NCI-H146 treated with DMSO at 0.1 percent for 48 hours (cell line): ENCODE measurements around the gene NHLRC4.
"Not testable (repeated sequence)": the region's sequence is repeated elsewhere in the genome, so short reads cannot be mapped to it uniquely, and the experiment has no call there.

Source experiments
- DNase-seq: peaks from one replicate; lab custom pipeline; 2025; ENCODE audit not compliant: unreplicated experiment; lab: John Stamatoyannopoulos, UW

NHLRC4 gene

GRCh38 chr16:596736-597060, 29.9 kb downstream of the NHLRC4 start:
- DNase-seq = no peak

- DNase-seq = not testable (repeated sequence)
These were observed 30.9 kb downstream of the NHLRC4 start for GRCh38 chr16:597655-598054.

GRCh38 chr16:598823-599739, 32.3 kb downstream of the NHLRC4 start:
- DNase-seq = no peak

GRCh38 chr16:600781-601180, 34.0 kb downstream of the NHLRC4 start:
- no peak for DNase-seq

- no peak for DNase-seq
These were observed 37.1 kb downstream of the NHLRC4 start for GRCh38 chr16:603933-604332.

- DNase-seq = no peak
These were observed 40.0 kb downstream of the NHLRC4 start for GRCh38 chr16:606656-607307.

- peak; percentile 82 for DNase-seq
These were observed 41.2 kb downstream of the NHLRC4 start for GRCh38 chr16:608019-608418.

- DNase-seq = no peak
These were observed 42.5 kb downstream of the NHLRC4 start for GRCh38 chr16:609316-609715.

- no peak for DNase-seq
These were observed 43.2 kb downstream of the NHLRC4 start for GRCh38 chr16:609984-610383.

- DNase-seq = no peak
These were observed 43.9 kb downstream of the NHLRC4 start for GRCh38 chr16:610513-611381.

GRCh38 chr16:615122-615521, 48.3 kb downstream of the NHLRC4 start:
- DNase-seq = no peak

- no peak for DNase-seq
These were observed 50.2 kb downstream of the NHLRC4 start for GRCh38 chr16:616733-617586.

GRCh38 chr16:617855-618254, 51.0 kb downstream of the NHLRC4 start:
- no peak for DNase-seq
